Activated effector memory CD4-positive, alpha-beta T cell treated with Interleukin-2 at 50 U/mL for 16 hours (primary cell): ENCODE measurements around the gene RAPGEF6.
"Not testable (repeated sequence)": the region's sequence is repeated elsewhere in the genome, so short reads cannot be mapped to it uniquely, and the experiment has no call there.

Experiments
- DNase-seq: peaks from one replicate; pipeline ENCODE4 v3.0.0-alpha.2; 2020

RAPGEF6 gene

DNA sequence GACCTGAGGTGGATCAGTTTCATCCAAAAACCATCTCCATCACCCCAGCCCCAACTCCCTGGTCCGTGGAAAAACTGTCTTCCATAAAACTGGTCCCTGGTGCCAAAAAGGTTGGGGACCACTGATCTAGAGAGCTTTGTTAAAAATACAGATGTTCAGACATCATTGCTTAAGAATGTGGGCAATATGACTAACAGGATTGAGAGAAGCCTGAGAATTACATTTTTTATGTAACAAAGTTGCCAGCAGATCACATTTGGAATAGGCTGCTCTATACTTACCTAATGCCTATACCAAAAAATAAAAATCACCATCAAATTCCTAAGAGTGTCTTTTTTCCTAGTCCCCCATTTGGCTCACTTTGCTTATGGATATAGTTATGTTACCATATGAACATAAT, 143.3 kb downstream of the RAPGEF6 start:
- no peak for DNase-seq

- DNase-seq = no peak
Observed at GRCh38 chr5:131488463-131488862, 146.6 kb downstream of the RAPGEF6 start.

GRCh38 chr5:131487371-131487770, 147.7 kb downstream of the RAPGEF6 start:
- not testable (repeated sequence) for DNase-seq

- no peak for DNase-seq
Observed at GRCh38 chr5:131482617-131483016, 152.4 kb downstream of the RAPGEF6 start.

DNA sequence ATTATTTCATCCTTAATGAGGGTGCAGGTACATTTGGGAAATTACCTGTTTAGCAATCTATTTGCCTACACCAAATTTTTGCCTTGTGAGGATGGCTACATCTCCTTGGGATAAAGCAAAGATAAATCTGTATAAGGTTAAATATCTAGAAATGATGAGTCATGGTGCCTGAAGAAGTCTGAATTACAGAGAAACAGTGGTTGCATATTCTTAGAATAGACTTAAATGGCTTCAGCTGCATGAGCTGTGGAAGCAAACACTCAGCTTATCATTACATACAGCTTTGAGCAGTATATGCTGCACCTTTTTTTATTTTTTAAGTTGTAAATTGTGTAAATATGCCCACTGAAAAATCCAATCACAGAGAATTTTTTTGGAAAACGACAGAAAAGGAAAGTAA, 153.5 kb downstream of the RAPGEF6 start:
- DNase-seq = no peak

- no peak for DNase-seq
Observed at GRCh38 chr5:131475541-131475941, 159.5 kb downstream of the RAPGEF6 start.

DNA sequence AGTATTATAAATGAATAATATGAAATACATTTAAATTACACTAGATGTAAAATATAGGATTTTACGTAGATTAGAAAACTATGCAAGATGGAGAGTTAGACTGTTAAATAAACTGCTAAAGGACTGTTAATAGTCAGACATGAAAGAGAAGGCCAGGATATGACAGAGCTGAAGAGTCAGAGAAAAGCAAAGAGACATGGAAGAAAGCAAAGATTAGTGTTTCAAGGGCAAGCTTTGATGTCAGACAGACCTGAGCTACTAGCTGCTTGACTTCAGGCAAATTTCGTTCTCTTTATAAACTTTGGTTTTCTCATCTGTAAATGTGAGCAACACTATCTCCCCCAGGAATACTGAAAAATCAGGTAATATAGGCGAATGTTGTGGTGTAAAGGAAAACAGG, 161.3 kb downstream of the RAPGEF6 start:
- no peak for DNase-seq

DNA sequence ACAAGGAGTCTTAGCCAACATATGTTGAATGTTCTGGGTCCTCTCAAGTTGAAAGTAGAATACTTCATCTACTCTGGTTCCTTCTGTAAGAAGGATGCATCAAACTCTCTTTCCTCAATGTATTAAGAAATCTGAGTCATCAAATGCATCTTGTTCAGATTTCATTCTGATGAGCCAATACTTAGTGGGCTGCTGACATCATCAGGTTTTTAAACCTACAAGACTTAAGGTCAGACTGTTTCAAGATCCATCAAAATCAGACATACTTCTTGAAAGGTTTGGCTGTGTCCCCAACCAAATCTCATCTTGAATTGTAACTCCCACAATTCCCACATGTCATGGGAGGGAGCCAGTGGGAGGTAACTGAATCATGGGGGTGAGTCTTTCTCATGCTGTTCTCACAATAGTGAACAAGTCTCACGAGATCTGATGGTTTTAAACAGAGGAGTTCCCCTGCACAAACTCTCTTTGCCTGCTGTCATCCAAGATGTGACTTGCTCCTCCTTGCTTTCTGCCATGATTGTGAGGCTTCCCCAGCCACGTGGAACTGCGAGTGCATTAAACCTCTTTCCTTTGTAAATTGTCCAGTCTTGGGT, 168.8 kb downstream of the RAPGEF6 start:
- no peak for DNase-seq

DNA sequence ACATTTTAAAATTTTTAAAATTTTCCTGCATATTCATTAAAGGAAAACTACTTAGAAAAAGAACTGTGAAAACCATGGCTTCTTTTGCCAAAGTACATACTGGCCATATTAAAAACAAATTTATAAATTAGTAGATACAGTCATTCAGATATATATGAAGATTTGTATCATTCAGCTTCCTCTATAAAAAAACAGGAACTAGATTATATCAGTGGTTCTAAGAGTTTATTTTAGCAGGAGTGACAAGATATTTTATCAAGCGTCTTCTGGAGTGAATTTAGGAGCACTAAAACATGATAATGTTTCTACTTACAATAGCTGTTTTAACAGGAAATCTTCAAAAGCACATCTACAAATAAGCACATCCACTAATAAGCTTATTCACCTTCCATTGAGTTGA, 171.4 kb downstream of the RAPGEF6 start:
- no peak for DNase-seq

GRCh38 chr5:131462454-131462853, 172.6 kb downstream of the RAPGEF6 start:
- no peak for DNase-seq

- no peak for DNase-seq
Observed at GRCh38 chr5:131461742-131462141, 173.3 kb downstream of the RAPGEF6 start.

DNA sequence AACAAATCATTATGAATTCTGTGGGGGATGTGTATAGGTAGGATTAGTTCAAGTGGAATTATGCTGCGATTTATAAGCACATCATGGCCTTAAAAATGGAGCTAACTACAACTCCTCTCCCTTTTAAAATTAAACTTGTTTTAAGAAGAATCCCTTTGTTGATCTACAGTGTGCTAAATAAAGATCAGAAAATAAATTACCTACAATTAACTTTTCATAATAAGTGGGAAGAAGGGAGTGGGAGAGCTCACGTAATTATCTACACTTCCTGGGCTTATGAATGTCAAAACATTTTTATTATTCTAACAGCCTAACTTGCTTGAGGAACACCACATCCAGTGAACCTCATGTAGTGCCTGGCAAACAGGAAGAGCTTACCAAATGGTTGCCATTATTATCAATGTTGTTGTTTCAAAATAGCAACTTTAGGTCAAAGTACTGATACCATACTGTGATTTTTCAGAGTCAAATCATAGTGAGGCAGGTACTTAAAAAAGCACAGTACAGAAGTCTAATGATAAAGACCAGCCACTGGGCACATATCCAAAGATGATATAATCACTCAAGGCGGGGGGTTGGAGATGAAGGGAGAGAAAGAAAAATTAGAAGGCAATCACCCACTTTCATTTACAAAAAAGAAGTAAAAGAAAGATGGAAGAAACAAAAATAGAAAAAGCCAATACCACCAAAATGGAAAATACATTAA, 174.0 kb downstream of the RAPGEF6 start:
- DNase-seq = no peak

DNA sequence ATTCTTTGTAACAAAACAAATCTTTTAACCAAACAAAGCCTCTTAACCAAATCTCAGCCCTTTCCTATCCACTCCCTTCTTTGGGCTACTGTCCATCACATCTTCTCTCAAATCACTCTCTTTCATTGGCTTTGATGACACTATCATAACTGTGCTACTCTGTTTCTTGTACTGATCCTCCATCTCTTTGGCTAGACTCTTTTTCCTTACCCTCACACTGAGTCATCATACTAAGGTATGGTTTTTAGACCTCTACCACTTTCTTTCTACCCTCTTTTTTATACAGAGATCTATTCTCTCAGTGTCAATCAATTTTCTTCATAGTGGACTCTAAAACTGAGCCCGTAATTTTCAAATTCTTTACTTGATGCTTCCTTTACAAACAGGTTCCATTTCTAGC, 174.9 kb downstream of the RAPGEF6 start:
- DNase-seq = no peak

DNA sequence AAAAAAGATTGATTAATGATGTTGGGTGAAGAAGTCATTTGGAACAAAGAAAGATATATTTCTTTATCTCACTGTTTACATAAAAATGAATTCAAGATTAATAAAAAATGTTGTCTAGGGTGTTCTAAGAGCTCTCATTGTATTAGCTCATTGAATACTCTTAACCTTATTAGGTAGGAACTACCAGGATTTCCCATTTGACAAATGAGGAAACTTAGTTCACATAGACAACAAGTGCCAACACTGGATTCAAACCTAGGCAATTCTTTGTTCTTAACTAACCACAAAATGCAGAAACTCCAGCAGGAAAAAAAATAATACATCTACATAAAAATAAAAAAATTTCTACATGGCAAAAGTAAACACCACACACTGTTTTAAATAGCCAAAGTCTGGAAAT, 175.8 kb downstream of the RAPGEF6 start:
- DNase-seq = no peak

DNA sequence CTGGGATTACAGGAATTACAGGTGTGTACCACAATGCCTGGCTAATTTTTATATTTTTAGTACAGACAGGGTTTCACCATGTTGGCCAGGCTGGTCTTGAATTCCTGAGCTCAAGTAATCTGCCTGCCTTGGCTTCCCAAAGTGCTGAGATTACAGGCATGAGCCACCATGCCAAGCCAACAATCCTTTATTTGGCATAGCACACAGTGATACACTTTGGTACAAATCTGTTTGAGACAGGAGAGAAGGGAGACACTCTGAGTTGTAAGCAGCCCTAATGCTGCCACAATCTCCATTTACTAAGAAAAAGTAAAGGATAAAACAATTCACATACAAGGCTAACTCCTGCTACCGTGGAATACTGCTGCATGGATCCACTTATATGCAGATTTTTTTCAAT, 177.8 kb downstream of the RAPGEF6 start:
- no peak for DNase-seq

DNA sequence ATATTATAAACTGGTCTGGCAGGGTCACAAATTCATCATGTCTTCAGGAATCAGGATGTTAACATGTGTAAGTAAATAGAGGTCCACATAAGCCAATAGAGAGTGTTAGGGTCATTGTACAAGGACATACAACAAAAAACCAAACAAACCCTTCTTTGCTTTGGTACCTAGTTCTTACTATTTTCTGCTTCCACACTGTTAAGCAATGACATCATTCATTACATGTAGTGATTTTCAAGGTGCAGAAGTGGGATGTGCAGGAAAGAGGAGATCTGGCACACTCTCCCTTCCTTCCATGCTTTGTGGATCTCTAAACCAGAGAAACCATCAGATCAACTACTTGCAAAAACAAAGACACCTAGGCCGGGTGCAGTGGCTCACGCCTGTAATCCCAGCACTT, 184.1 kb downstream of the RAPGEF6 start:
- no peak for DNase-seq

DNA sequence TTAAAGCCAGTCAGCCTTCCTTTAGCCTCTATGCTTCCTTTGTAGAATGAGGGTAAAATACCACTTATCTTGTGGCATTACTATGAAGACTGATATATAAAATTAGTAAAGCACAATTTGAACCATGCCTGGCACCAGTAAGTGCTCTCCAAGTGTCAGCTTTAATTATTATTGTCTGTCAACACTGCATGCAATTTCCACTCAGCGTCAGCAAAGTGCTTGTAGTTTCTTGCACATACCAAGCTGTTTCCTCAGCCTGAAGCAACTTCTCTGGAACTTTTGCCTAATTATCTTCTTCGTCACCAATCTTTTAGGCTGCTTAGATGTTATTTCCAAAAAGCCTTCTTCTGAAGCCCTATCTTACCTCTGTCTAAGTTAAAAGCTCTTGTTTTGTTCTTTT, 193.8 kb downstream of the RAPGEF6 start:
- DNase-seq = no peak

GRCh38 chr5:131436081-131436480, 198.9 kb downstream of the RAPGEF6 start:
- no peak for DNase-seq

- DNase-seq = no peak
Observed at GRCh38 chr5:131433109-131433508, 201.9 kb downstream of the RAPGEF6 start.

DNA sequence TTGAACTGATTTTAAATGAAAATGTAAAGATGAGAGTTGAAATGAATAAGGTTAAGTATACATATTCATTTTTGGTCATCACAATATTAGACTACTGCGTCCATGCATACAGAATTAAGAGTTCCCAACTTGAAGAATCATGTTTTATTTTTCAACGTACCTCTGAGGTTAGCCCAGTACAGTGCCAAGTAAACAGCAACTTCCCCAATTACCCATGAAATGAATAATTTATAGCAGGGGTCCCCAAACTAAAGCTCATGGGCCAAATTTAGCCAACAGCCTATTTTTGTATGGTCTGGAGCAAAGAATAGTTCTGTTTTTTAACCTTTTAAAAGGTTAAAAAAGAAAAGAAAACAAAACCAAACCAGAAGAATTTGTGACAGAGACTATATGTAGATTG, 203.2 kb downstream of the RAPGEF6 start:
- DNase-seq = no peak

GRCh38 chr5:131430794-131431193, 204.2 kb downstream of the RAPGEF6 start:
- DNase-seq = no peak

- no peak for DNase-seq
Observed at GRCh38 chr5:131426011-131426410, 209.0 kb downstream of the RAPGEF6 start.

DNA sequence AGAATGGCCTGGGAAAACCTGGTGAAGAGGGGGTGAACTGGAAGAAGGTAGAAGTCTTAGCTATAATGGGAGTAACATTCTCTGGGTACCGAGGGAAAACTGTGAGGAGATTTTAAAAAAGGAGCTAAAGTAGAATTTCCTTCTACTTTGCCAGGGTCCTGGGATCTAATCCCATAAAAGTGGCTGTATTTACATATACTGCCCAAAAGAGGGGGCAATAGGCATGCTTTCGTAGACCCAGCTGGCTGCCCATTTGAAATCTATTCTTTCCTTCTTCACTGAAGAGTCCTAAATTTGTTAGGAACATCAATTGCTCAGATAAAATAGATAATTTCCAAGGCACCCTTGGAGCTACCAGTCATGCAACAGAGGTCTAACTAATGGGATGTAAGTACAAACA, 212.0 kb downstream of the RAPGEF6 start:
- DNase-seq = no peak

DNA sequence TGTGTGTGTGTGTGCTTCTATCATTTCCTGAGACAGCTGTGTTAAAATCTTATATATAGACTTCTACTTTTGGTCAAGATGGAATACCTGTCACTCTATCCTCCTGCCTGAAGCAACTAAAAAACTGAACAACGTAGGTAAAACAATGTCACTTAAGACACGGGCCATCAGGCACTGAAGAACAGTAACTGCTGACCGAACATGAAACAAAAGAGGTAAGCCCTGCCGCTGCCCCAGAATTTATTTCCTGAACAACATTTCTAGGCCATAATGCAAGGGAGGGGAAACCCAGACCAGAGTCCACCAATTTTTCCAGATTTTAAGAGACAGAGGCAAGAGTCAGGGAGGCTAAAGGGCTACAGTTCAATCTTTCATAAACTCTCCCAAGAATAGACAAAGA, 215.2 kb downstream of the RAPGEF6 start:
- no peak for DNase-seq

- DNase-seq = no peak
Observed at GRCh38 chr5:131418846-131419245, 216.2 kb downstream of the RAPGEF6 start.
